ENCODE measurements around the gene NADK. TPM values are rescaled to one million over a fixed set of nuclear protein-coding genes. Genes with fewer than 3 reads are reported as not detected.
"Not testable (repeated sequence)": the region's sequence is repeated elsewhere in the genome, so short reads cannot be mapped to it uniquely, and the experiment has no call there.

NADK gene
- total RNA-seq, 2 donors from 2014 or later: 60.0 to 63.5 TPM

- intact Hi-C loops (cut with DNase I): no loop called here
- no peak for DNase-seq (ENCODE audit: low spot score)
These were observed 22.4 kb downstream of the NADK start for GRCh38 chr1:1755852-1756251.

GRCh38 chr1:1755426-1755825 lies 22.8 kb downstream of the NADK start:
- intact Hi-C loops (cut with DNase I): no loop called here
- no peak for DNase-seq (ENCODE audit: low spot score)

- intact Hi-C loops (cut with DNase I): no loop called here
- peak; percentile 78 for DNase-seq (ENCODE audit: low spot score)
These were observed 24.0 kb downstream of the NADK start for GRCh38 chr1:1754051-1754815.

DNA sequence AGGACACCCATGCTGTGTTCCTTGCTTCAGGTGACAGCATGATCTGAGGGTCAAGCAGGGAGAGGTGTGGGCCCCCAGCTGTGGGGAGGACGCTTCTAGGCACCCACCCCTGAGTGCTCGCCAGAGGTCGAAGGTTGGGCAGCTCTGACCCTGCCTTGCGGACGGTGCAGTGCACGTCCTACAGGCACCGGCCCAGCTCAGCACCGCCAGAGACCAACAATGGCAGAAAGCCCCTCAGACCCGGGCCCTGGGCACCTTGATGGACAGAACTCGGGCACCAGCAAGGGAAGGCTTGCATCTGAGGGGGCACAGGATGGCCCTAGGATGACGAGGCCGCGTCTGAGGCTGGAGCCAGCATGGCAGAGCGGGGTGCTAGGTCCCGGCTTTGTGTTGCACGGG lies 24.7 kb downstream of the NADK start:
- DNase-seq (ENCODE audit: low spot score): no peak
- intact Hi-C loops (cut with DNase I): no loop called here

DNA sequence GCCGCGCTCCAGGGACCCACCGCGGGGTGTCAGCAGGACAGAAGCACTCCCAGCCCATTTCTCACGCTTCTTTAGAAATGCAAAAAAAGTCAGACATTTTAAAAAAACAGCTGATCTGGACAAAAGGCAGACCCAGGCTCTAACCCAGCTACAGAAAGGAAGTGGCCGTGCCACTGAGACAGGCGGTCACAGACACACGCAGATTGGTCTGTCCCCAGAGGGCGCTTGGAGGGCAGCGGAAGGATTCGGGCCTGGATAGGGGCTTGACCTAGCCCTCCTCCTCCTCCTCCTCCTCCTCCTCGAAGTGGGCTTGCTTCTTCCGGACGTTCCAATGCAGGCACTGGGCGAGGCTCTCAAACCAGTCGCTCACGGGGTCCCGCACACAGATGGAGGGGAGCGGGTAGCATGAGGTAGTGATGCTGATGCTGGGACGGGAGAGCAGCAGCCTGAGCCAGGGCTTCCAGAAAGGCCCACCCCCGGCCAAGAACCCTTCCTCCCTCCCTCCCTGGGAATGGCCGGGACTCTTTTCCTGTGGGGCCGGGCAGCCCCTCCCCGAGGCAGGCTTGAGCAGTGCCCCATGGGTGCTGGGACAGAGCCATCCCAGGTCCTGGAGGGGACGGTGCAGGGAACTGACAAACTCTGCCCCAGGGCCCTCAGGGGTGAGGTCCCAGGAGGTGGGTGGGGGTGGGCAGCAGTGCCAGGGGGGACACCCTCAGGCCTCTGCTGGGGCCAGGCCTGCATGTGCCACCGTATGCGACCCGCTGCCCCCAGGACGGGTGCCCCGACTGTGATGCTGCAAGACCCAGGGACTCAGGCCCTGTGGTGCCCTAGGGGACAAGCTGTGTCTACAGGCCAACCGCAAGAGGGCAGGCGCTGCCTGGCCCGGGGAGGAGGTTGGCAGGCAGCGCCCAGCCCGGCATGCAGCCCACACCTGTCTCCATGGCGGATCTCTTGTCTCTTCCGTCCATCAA lies 25.3 kb downstream of the NADK start:
- intact Hi-C loops (cut with DNase I): no loop called here
- DNase-seq (ENCODE audit: low spot score): peak; percentile 78

GRCh38 chr1:1752190-1752589 lies 26.1 kb downstream of the NADK start:
- intact Hi-C loops (cut with DNase I): no loop called here
- no peak for DNase-seq (ENCODE audit: low spot score)

GRCh38 chr1:1749941-1750340 lies 28.3 kb downstream of the NADK start:
- intact Hi-C loops (cut with DNase I); DNase-seq (ENCODE audit: low spot score): not testable (repeated sequence)

DNA sequence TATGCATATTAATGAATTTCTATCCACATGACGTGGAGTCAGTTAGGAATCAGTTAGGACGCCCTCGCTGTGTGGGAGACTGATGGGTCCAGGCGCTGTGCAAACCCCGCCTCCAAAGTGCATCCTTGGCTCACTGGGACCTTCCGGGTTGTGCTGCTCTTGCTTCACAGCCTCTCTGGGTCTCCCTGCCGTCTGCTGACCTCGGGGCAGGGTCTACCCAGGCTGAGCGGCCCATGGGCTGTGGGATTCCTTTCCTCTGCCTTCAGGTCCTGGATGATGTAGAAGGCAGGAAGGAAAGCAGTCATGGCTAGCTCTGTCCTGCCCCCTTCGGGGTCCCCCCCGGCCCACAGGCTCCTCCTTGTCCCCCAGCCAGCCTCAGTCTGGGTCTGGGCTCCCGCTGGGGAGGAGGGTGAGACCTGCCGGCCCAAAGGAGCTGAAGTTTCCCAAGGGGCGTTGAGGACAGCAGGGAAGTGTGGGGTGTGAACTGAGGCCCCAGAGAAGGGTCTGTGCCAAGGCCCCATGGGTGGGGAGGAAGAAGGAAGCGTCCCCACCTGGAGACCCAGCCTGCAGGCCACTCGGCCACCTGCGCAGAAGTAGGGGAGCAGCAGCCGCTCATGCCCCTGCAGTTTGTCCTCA lies 29.5 kb downstream of the NADK start:
- no peak for DNase-seq (ENCODE audit: low spot score)

DNA sequence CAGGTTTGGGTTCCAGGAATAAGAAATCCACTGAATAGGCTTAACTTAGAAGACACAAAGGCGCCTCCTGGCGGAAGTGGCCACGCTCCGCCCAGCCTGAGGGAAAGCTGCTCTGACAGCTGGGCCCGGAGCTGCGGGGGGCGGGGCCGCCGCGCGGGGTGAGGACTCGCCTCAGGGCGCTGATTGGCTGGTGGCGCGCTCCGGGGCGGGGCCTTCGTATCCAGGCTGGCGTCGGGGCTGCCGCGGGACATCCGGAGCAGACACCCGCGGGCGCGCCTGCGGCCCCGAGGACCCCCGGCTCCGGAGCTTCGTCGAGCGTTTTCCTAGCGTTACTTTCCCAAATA lies 31.7 kb downstream of the NADK start:
- DNase-seq (ENCODE audit: low spot score); intact Hi-C loops (cut with DNase I): not testable (repeated sequence)

More for the DNA sequence above, 29.5 kb downstream of the NADK start:
- intact Hi-C loops (cut with DNase I): no loop called here

- intact Hi-C loops (cut with DNase I): not testable (repeated sequence)
- DNase-seq (ENCODE audit: low spot score): peak; percentile 94
These were observed 32.4 kb downstream of the NADK start for GRCh38 chr1:1745651-1746565.

- DNase-seq (ENCODE audit: low spot score); intact Hi-C loops (cut with DNase I): not testable (repeated sequence)
These were observed 35.7 kb downstream of the NADK start for GRCh38 chr1:1742529-1742928.

DNA sequence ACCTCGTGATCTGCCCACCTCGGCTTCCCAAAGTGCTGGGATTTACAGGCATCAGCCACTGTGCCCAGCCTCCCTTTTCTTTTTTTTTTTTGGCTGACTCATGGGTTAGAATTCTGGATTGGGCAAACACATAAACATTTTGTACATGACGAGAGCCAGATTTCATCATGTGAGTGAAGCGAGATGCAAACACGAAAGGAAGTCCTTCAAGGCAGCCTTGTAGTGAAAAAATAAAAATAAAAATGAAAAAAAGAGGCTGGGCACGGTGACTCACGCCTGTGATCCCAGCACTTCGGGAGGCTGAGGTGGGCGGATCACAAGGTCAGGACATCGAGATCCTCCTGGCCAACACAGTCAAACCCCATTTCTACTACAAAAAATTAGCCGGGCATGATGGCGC lies 37.3 kb downstream of the NADK start:
- DNase-seq (ENCODE audit: low spot score); intact Hi-C loops (cut with DNase I): not testable (repeated sequence)

DNA sequence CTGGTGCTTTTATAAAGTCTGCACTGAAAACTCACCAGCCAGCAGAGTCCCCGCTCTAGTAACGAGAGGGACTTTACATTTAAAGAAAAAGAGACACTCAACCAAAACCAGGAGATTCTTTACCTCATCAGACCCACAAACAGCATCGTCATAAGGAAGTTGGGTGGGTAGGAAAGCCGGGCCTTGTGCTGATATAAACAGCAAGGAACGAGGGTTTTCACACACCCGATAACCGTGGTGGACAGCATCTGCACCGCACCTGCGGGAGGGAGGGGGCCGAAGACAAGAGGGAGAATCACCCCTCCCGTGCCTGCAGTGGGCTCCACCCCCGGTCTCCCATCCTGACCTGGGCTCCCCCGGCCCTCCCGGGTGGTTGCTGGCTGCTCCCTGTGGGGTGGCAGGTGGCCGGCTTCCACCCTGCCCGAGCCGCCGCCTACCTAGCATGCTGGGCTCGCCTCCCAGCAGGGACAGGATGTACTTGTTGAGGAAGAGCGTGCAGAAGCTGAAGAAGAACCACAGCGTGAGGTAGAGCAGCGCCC lies 39.4 kb downstream of the NADK start:
- intact Hi-C loops (cut with DNase I); DNase-seq (ENCODE audit: low spot score): not testable (repeated sequence)

GRCh38 chr1:1737675-1738590 lies 40.3 kb downstream of the NADK start:
- DNase-seq (ENCODE audit: low spot score); intact Hi-C loops (cut with DNase I): not testable (repeated sequence)

DNA sequence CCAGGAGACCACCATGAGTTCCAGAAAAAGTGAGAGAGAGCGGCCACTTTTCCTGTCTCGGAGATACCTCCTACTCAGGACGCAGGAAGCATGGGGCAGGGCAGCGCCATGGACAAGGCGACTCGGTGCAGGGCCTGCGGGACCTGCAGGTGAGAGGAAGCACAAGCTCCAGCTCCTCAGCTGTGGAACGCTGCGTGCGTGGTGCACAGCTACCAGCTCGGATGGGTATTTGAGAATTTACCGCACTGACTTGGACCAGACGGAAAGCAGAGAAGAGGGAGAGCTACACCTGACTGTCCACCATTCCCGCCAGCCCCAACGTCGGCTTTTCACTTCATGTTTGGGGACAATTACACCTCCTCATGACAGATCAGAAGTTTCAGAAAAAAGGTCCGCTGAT lies 45.9 kb downstream of the NADK start:
- intact Hi-C loops (cut with DNase I): no loop called here
- no peak for DNase-seq (ENCODE audit: low spot score)

DNA sequence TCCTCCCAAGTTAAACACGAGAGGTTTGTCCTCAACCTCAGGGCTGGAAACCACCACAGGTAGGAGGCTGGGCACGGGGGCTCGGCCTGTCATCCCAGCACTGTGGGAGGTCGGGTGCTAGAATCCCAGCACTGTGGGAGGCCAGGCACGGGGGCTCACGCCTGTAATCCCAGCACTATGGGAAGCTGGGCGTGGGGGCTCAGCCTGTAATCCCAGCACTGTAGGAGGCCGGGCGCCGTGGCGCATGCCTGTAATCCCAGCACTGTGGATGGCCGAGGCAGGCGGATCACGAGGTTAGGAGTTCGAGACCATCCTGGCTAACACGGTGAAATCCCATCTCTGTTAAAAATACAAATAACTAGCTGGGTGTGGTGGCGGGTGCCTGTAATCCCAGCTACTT lies 47.4 kb downstream of the NADK start:
- DNase-seq (ENCODE audit: low spot score): no peak
- intact Hi-C loops (cut with DNase I): no loop called here

GRCh38 chr1:1730230-1730629 lies 48.0 kb downstream of the NADK start:
- intact Hi-C loops (cut with DNase I); DNase-seq (ENCODE audit: low spot score): not testable (repeated sequence)

Data from posterior vena cava (tissue), 2 donors.